IPS-18c (cell line): ENCODE measurements around the gene C2CD4D.

Experiments
- H3K4me3 ChIP-seq: 2 replicates; pipeline ENCODE4 v1.7.0; 2013; ENCODE audit warnings: low read depth, mild to moderate bottlenecking, low read length, moderate library complexity; ENCODE audit not compliant: insufficient read depth
- H3K9me3 ChIP-seq: one replicate; pipeline ENCODE4 v1.6.1; 2013; ENCODE audit warnings: mild to moderate bottlenecking, low read length, moderate library complexity; ENCODE audit not compliant: control insufficient read depth, insufficient read depth

C2CD4D gene

DNA sequence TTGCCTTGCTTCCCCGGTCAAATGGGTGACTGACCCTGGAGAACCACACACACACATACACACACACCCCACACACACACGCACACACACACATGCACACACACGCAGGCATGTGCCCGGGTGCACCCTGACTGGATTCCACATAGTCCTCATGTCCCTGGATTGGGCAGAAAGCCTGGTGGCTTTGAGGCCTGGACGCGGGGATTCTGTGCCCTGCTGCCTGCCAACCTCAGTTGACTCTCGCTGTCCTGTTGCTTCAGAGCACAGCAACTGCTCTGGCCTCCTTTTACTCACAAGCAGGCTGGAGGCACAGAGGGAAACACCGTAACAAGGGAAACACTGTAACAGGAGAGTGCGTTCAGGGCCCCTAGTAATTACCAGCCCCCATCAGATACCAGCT, 14.4 kb downstream of the C2CD4D start:
- Histone ChIP-seq H3K4me3 (no peak overlapping the region; the same call in 1 of the 2 replicates), H3K9me3 (no peaks in the 10 kb centered on the region)

DNA sequence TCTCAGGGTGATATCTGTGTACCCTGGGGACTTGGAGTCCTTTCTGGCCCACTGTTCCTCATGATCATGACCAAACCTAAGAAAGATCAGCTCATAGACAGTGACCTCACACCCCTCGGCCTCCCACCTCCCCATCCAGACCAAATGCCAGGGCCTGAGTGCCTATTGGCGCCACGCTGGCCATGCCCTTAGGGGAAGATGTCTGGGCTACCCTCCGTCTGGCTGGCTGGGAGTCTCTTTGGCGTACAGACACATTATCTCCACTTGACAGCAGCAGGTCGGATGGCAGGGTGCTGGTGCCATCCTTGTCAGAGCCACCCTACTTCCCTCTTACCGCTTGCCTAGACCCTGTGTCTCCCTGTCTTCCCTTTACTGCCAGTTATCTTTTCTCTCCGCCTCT, 16.4 kb downstream of the C2CD4D start:
- no peak overlapping the region for H3K4me3 ChIP-seq
- H3K9me3 ChIP-seq = peaks cover 2% of the 10 kb centered on the region

DNA sequence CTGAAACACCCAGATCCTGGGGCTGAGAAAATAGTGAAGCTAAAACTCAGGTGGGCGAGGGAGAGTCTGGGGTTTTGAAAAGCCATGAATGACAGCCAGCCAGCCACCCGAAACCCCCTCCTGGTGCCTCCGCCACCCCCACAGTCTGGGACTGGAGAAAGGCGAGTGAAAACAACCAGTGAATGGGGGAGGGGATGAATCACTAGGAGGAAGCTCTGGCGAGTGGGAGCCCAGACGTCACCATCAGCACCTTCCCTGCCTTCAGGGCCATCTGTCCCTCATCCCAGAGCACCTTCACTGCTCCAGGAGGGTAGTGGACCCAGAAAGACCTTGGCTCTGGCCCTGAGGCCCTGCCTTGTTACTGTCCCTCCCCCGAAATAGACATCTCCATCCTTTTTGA, 17.2 kb downstream of the C2CD4D start:
- H3K4me3 ChIP-seq = no peak overlapping the region

DNA sequence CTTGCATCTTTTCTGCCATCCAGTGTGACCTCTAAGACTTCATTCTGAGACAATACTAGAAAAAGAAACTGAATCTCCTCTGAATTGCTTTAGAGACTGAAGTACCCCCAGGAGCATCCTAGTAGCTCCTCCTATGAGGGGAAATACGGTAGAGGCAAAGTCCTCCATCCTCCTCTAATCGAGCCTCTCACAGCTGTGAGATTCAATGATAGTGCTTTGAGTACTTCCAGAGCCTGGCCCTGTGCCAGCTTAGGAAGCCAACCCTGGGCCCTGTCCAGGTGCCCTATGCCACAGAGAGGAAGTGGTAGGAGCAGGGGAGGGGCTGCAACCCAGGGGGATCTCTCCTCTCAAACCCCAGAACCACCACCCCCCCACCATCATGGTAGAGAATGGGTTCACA, 18.7 kb downstream of the C2CD4D start:
- H3K4me3 ChIP-seq = no peak overlapping the region
- peaks cover 2% of the 10 kb centered on the region for H3K9me3 ChIP-seq

More for the DNA sequence above, 17.2 kb downstream of the C2CD4D start:
- peaks cover 2% of the 10 kb centered on the region for H3K9me3 ChIP-seq

DNA sequence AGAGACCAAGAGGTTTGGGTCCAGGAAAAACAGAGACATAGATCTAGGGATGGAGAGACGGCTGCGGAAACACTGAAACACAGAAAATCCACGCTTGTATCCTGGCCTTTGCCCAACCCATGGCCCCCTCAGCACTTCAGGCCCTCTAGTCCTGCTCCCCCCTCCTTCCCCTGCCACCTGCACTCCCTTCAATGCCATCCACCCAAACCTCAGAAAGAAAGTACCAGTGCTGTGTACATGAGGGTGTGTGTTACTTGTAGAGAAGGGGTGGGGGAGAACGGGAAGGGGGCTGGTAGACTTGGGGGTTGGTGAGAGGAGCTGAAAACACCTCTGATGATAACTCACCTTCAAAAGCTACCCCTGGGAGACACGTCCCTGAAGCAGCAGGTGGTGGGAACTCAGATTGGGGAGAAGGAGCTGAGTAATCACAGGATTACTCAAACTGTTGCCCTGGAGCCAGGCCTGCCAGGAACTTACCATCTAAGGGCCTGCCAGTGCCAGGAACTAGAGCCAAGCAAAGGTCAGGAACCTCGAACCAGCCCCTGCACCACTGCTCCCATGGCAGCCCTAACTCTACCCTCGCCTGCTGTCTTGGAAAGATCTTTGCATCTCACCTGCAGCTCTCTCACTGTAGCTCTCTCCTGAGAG, 19.5 kb downstream of the C2CD4D start:
- Histone ChIP-seq H3K4me3 (no peak overlapping the region), H3K9me3 (peaks cover 2% of the 10 kb centered on the region)

DNA sequence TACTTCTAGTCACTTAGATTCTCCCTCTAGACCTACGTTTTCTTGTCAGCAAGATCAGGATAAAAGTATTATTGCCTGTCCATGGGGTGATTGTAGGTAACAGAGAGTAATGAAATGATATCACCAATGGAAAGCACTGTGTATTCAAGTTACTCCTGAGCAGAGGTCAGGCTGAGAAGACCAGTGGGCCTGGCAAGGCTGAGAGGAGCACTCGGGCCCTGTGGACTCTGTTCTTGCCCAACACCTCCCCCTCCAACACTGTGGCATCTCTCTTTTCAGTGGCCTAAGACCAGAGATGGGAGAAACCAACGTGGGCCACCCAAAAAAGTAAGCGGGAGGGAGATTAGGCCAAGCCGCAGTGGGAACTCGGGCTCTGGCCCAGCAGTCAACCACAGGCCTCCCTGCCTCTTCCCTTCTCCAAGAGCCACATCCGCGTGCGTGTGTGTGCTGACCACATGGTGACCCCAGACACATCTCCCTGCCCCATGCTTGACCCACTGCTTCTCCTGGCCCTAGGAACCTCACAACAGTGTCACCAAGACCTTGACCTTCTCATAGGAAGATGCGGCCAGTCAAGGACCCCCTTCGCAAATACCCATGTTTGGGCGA, 20.3 kb downstream of the C2CD4D start:
- H3K4me3 ChIP-seq = no peak overlapping the region
- H3K9me3 ChIP-seq = peaks cover 2% of the 10 kb centered on the region

DNA sequence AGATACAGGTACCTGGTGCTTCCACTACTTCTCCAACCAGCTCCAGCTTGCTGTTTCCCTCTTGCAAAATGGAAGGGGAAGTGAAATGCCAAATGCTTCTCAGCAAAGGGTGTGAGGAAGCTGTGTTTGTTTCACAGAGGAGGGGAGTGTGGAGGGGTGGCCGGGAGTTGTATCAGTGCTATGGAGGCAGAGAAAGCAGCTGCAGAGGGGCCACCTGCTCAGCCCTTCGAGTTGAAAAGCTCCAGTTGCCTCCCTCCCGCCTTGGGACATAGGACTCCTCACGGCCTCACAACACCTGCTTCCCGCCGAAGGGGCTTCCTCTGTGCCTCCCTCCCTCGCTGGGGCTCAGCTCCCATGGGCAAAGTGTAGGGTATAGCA, 22.3 kb downstream of the C2CD4D start:
- Histone ChIP-seq H3K9me3 (peaks cover 2% of the 10 kb centered on the region), H3K4me3 (no peak overlapping the region; the same call in 1 of the 2 replicates)

DNA sequence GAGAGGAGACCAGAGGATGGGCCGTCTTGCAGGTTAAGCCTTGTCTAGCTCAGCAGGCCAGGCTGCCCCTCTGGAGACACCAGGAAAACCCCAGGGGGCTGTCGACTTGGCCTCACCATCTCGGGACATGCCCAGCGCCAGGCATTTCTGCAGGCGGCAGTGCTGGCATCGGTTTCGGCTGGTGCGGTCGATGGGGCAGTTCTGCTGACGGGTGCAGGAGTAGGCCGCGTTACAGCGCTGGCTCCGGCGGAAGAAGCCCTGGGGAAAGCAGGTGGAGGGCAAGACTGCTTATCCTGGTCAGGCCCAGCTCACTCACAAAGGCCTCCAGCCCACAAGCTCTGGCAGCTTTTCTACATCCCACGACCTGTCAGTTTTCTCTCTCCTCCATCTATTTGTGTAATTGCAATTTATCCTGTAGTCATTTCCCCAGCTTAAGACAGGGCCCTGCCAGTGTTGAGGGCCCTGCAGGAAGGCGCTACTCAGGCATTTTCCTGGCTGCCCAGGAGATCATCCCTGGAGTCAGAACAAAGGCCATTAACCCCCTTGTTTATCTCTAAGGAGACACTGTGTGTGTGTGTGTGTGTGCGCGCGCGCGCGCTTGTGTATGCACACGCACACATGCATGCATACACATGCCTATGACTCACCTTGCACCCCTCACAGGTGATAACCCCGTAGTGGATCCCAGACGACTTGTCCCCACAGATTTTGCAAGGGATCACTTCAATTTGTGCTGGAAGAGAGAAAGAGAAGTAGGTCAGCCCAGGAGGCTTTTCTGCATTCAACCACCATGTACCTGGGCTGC, 22.9 kb downstream of the C2CD4D start:
- Histone ChIP-seq H3K9me3 (peaks cover 2% of the 10 kb centered on the region), H3K4me3 (no peak overlapping the region)

DNA sequence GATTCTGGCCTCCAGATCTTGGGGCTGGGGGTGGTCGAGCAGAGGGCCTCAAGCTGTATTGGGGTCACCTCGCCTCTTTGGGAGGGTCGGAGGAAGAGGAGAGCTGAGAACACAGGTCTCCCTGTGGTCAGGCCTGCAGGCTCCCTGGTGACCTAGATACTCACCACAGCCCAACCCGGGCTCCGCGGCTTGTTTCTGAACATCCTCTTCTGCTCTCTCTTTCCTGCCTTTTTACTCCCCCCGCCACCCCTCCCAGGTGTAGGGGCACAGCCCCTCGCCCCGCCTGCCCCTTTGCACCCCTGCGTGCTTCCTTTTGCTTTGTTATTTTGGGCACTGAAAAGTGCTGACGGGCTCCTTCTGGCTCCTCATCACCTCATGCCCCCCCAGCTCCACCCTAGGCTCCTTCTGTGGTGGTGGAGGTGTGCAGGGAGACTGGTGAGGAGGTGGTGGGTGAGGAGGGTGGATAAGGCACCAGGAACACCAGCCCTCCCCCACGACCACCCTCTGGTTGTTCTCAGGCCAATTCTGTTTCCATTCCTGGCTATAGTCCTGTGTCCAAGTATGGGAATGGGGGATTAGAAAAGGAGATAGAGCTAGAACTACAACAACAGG, 23.8 kb downstream of the C2CD4D start:
- Histone ChIP-seq H3K9me3 (peaks cover 2% of the 10 kb centered on the region), H3K4me3 (no peak overlapping the region)

DNA sequence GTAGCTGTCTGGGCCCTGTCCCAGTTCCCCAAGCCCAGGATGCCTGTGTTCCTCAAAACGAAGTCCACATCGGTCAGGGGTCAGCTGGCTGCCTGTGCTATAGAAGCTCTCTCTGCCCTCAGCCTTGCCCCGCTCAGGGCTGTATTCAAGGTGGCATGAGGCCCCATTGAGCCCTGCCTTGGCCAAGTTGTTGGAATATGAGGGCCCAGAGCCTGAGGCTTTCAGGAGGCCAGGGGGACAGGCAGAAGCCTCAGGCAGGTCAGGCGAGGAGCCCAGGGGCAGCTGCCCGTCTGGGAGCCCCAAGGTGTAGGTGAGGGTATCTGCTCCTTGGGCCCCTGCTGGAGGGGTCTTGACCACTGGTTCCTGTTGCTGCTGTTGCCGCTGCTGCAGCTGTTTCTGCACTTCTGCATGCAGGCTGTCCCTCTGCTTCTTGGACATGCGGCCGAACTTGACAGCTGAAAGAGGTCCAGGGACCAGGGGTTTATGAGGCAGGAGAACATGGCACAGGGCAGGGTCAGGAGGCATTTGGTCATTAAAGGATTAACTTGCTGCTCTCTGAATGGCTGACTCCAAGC, 24.6 kb downstream of the C2CD4D start:
- no peak overlapping the region for H3K4me3 ChIP-seq
- peaks cover 2% of the 10 kb centered on the region for H3K9me3 ChIP-seq

DNA sequence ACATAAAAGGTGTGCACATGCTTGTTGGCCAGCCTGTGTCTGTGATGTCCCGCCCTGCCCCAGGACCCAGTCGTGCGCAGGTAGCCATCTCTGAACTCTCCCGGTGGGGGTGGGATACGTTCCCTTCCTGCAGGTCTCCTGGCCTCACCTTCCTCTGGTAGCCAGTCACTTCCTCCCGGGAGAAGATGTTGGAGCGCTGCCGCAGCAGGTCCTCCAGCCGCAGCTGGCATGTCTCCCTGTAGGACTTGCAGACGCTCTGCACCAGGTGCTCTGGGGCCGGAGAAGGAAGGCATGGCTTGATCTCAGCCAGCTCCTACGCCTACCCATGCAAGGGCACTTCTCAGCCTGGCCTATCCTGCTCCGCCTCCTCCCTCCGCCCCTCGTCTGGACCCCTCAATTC, 25.2 kb downstream of the C2CD4D start:
- Histone ChIP-seq H3K4me3 (no peak overlapping the region), H3K9me3 (no peaks in the 10 kb centered on the region)

DNA sequence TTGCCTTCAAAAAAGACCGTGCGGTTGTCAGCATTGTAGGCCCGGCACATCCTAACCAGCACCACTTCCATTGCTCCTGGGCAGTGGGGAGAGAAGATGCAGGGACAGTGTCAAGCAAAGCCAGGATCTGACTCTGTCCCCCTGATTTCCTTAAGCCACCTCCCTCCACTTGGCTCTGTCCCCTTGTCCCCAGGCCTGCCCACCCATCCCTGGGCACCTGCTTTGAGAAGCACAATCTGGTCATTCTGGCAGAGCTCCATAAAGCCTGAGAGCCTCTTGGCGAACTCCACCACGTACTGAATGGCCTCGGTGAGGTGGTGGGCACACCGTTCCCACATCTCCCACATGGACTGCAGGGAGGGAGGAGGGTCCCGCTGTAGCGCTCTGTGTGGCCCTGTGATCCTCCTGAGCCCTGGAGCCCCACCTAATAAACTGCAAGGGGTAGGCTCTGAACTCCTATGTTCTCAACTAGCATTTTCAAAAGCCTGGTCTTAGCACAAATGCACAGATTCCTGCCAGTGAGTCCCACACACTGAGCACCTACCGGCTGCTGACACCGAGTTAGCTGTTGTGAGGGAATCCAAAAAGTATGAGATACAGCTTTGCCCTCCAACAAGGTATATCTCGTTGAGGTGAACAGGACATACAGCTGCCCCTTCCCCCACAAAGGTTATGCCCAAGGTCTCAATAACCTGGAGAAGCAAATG, 26.2 kb downstream of the C2CD4D start:
- H3K9me3 ChIP-seq = no peaks in the 10 kb centered on the region
- no peak overlapping the region for H3K4me3 ChIP-seq

DNA sequence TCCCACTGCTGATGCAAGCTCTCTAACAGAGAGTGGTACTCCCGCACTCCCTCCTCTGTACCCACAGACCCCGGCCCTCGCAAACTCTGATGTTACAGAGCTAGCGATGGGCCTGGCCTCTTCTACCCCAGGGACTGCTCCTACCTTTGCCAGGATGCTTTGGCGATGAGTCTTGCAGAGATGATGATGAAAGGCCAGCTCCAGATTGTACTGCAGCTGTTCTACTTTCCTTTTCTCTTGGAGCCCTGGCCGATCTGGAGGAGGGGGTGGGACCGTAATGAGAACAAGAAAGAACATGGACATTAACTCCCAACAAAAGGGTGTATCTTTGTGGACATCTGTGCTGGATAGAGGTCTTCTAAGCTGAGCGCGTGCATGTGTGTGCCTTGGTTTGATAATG, 28.4 kb downstream of the C2CD4D start:
- no peak overlapping the region for H3K4me3 ChIP-seq
- peaks cover 3% of the 10 kb centered on the region for H3K9me3 ChIP-seq

DNA sequence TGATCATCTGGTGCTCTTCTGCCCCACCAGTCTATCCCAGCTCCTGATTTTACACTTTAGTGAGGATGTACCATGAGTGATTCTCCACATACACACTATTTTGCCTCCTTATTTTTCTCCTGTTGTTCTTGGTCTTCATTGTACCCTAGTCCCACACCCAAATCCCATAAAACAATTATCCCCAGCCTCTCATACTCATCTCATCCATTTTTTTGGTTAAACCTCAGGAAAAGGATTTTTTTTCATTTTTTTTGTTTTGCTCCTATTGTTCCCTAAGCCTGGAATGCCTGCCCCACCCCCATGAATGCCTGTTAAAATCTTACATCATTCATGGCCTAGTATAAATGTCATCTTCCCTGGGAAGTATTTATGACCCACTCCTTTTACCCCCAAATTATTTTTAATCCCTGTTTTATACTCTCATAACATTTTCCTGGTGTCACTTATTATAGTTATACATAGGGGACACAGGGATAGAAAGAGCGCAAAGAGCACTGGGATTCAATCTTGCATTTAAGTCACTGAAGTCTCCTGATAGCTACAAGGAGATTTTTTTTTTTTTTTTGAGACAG, 29.5 kb downstream of the C2CD4D start:
- Histone ChIP-seq H3K9me3 (peaks cover 3% of the 10 kb centered on the region), H3K4me3 (no peak overlapping the region)

DNA sequence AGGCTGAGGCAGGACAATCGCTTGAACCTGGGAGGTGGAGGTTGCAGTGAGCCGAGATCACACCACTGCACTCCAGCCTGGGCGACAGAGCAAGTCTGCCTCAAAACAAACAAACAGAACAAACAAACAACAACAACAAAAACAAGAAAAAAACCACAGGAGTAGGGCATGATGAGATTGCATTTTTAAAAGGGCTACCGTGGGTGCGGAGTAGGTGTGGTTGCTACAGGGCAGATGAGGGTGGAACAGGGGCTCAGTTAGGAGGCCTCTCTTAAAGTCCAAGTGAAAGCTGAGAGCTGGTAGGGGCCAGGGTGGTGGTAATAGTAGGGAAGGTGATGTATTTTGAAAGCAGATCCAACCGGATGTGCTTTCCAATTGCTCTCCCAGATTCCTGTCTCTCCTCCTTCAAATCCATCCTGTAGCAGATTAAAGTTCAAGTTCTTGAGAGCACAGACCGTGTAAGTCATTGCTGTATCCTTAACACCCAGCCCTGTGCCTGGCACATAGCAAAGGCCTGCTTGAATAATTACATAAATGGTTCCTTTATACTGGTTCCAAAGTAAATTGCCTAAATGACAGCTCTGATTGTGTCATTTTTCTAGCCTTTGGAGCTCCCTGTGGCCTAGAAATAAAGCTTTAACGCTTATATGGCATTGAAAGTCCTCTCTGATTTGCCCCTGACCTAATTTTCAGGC, 30.2 kb downstream of the C2CD4D start:
- Histone ChIP-seq H3K9me3 (peaks cover 3% of the 10 kb centered on the region), H3K4me3 (no peak overlapping the region)

DNA sequence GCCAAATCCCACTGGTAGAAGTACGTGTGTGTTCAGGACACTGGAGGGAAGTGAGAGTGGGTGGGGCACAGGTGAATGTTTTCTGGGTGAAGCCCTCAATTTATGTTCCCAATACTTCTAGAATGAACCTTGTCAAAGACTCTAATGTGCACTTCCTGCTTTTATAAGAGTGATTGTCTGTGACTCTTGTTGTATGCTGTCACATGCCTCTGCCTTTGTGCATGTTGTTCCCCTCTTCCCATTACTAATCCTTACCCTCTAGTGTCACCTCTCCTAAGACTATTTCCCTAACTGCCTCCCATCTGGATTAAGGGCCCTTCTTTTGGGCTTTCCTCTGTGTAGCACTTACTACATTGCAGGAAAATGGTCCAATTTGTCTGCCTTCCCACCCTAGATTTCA, 31.9 kb downstream of the C2CD4D start:
- no peak overlapping the region for H3K4me3 ChIP-seq
- peaks cover 5% of the 10 kb centered on the region for H3K9me3 ChIP-seq
